Hepatocyte (in vitro differentiated cells): Measurements from ENCODE around the gene DLG2. TPM values are rescaled to one million over a fixed set of nuclear protein-coding genes. Genes with fewer than 3 reads are reported as not detected.

ENCODE experiments used
- DNase-seq: peaks from one replicate; pipeline ENCODE4 v3.0.0-alpha.2; 2016; ENCODE audit warnings: low spot score
- H2AFZ ChIP-seq: fragments of 200-600 bp; sonication (generic); 2 replicates; pipeline ENCODE4 v1.6.0; 2016; ENCODE audit warnings: antibody characterized with exemption, mild to moderate bottlenecking
- H3K27ac ChIP-seq: fragments of 200-600 bp; sonication (generic); 2 replicates; pipeline ENCODE4 v1.5.1; 2016; ENCODE audit warnings: mild to moderate bottlenecking
- H3K27me3 ChIP-seq: fragments of 200-600 bp; sonication (generic); 2 replicates; pipeline ENCODE4 v1.6.1; 2016
- H3K36me3 ChIP-seq: fragments of 200-600 bp; sonication (generic); replicated peaks from 2 replicates; pipeline ENCODE4 v1.5.1; 2016; ENCODE audit warnings: low read depth; ENCODE audit not compliant: insufficient read depth
- H3K4me1 ChIP-seq: fragments of 200-600 bp; sonication (generic); 2 replicates; pipeline ENCODE4 v1.5.1; 2016; ENCODE audit warnings: mild to moderate bottlenecking, moderate library complexity; ENCODE audit not compliant: insufficient read depth
- H3K4me2 ChIP-seq: fragments of 200-600 bp; sonication (generic); 2 replicates; pipeline ENCODE4 v1.6.0; 2016
- H3K4me3 ChIP-seq: fragments of 200-600 bp; sonication (generic); 2 replicates; pipeline ENCODE4 v1.5.1; 2016; ENCODE audit warnings: mild to moderate bottlenecking
- H3K79me2 ChIP-seq: fragments of 200-600 bp; sonication (generic); 2 replicates; pipeline ENCODE4 v1.6.0; 2017; ENCODE audit warnings: mild to moderate bottlenecking
- H3K9me2 ChIP-seq: fragments of 200-600 bp; sonication (generic); replicated peaks from 2 replicates; pipeline ENCODE4 v1.6.0; 2017; ENCODE audit warnings: mild to moderate bottlenecking; ENCODE audit not compliant: insufficient read depth
- H3K9me3 ChIP-seq: fragments of 200-600 bp; sonication (generic); 2 replicates; pipeline ENCODE4 v1.5.1; 2016; ENCODE audit warnings: low read depth, mild to moderate bottlenecking
- H4K20me1 ChIP-seq: fragments of 200-600 bp; sonication (generic); 2 replicates; pipeline ENCODE4 v1.6.0; 2016; ENCODE audit warnings: mild to moderate bottlenecking; ENCODE audit not compliant: insufficient read depth, poor library complexity, severe bottlenecking
- CTCF ChIP-seq: fragments of 200-600 bp; sonication (generic); IDR thresholded peaks from 2 replicates; pipeline ENCODE4 v1.5.1; 2016; ENCODE audit warnings: antibody characterized with exemption, mild to moderate bottlenecking; ENCODE audit not compliant: poor library complexity
- EZH2 ChIP-seq: fragments of 200-600 bp; sonication (generic); IDR thresholded peaks from 2 replicates; pipeline ENCODE4 v1.6.1; 2016; ENCODE audit warnings: antibody characterized with exemption, mild to moderate bottlenecking, borderline replicate concordance
- EZH2phosphoT487 ChIP-seq: fragments of 200-600 bp; sonication (generic); IDR thresholded peaks from one replicate; pipeline ENCODE4 v1.6.1; 2018; ENCODE audit warnings: antibody characterized with exemption, mild to moderate bottlenecking, low read depth, moderate library complexity; ENCODE audit not compliant: unreplicated experiment, severe bottlenecking
- WGBS: methylation state at CpG from one replicate; pipeline ENCODE4 v1.1.6; 2016; ENCODE audit warnings: low lambda C conversion rate; ENCODE audit errors: missing lambda C conversion rate; 5-methylcytosine and 5-hydroxymethylcytosine counted together
- polyA plus RNA-seq: library from polyadenylated mRNA; unstranded; fragments of >200 nt; fragmentation: Nextera tagmentation; extraction: Ambion mirVana; gene quantifications from 2 replicates; pipeline ENCODE4 v1.2.1, GENCODE V29; 2016
- total RNA-seq: library from RNA; depleted of rRNA; stranded (reverse); fragments of >200 nt; gene quantifications from 2 replicates; pipeline ENCODE4 v1.2.3, GENCODE V29; 2014

DLG2 gene
- total and polyA plus RNA-seq, 2 experiments from 2014 or later = 2.6 to 6.8 TPM

- WGBS = 64% methylated on average over 3 of the region's 3 CpGs
- Histone ChIP-seq H3K4me2 (no peak overlapping the region), H4K20me1 (no peaks in the 10 kb centered on the region), H3K27ac (no peak overlapping the region), H3K9me2 (no peaks in the 10 kb centered on the region), H2AFZ (no peak overlapping the region), H3K36me3 (no peaks in the 10 kb centered on the region), H3K4me1 (no peaks in the 10 kb centered on the region), H3K4me3 (no peak overlapping the region), H3K9me3 (no peaks in the 10 kb centered on the region), H3K27me3 (no peaks in the 10 kb centered on the region), H3K79me2 (no peaks in the 10 kb centered on the region)
- no peak for DNase-seq
- TF ChIP-seq EZH2 (no peak), CTCF (no peak), EZH2phosphoT487 (no peak)
Observed at GRCh38 chr11:83852012-83852411, 1775.1 kb downstream of the DLG2 start.

- Histone ChIP-seq H3K4me1 (no peaks in the 10 kb centered on the region), H3K79me2 (no peaks in the 10 kb centered on the region), H3K27me3 (no peaks in the 10 kb centered on the region), H3K4me2 (no peak overlapping the region), H3K4me3 (no peak overlapping the region), H3K9me3 (no peaks in the 10 kb centered on the region), H3K9me2 (no peaks in the 10 kb centered on the region), H3K36me3 (no peaks in the 10 kb centered on the region), H3K27ac (no peak overlapping the region), H4K20me1 (no peaks in the 10 kb centered on the region), H2AFZ (no peak overlapping the region)
- WGBS = 89% methylated on average over 6 of the region's 6 CpGs
- no peak for DNase-seq
- TF ChIP-seq CTCF (no peak), EZH2phosphoT487 (no peak), EZH2 (no peak)
Observed at GRCh38 chr11:83847467-83848034, 1779.6 kb downstream of the DLG2 start.

DNA sequence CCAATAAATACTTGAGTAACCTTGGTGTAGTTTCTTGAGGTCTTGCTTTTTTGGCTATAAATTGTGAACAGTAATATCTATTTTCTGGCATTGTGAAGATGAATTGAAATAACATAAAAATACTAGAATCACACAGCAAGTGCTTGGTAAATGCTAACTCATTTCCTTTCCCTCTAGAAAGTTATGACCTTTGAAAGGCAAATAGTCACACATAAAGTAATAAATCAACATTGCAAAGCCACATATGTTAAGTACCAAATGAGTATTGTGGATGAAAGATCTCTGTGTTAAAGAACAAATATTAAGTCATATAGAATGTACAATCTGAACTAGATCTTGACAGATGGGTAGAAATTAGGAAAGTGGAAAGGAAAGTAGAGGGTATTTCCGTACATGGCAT, 1781.3 kb downstream of the DLG2 start:
- TF ChIP-seq CTCF (no peak), EZH2 (no peak), EZH2phosphoT487 (no peak)
- Histone ChIP-seq H3K36me3 (no peaks in the 10 kb centered on the region), H3K9me2 (no peaks in the 10 kb centered on the region), H3K4me3 (no peak overlapping the region), H4K20me1 (no peaks in the 10 kb centered on the region), H3K79me2 (no peaks in the 10 kb centered on the region), H2AFZ (no peak overlapping the region), H3K9me3 (no peaks in the 10 kb centered on the region), H3K27me3 (no peaks in the 10 kb centered on the region), H3K4me1 (no peaks in the 10 kb centered on the region), H3K4me2 (no peak overlapping the region), H3K27ac (no peak overlapping the region)
- DNase-seq = no peak
- WGBS = 91% methylated on average over 1 of the region's 1 CpG
